HepG2 (cell line): ENCODE data around the gene FKBP8.

Experiments
- CHD2 ChIP-seq: IDR thresholded peaks from 2 replicates; pipeline ENCODE4 v1.6.1; 2011; ENCODE audit warnings: low read depth, low read length, improper control_type of control experiment
- CHD4 ChIP-seq: fragments of 200-600 bp; sonication (generic); IDR thresholded peaks from 2 replicates; pipeline ENCODE4 v1.7.0; 2017; ENCODE audit warnings: mild to moderate bottlenecking, low read length, borderline replicate concordance
- ELF4 ChIP-seq: sonication (generic); formaldehyde crosslinking; IDR thresholded peaks from 2 replicates; pipeline ENCODE4 v1.5.0; 2020; ENCODE audit warnings: missing genetic modification reagents, mild to moderate bottlenecking, moderate library complexity, borderline replicate concordance
- EP300 ChIP-seq, 3 experiments: sonication (generic) in 1 of 3; formaldehyde crosslinking in 1 of 3; IDR thresholded peaks; 2 replicates each; pipeline versions ENCODE4 v1.5.1 to v1.6.1; 2011 to 2020; ENCODE audit warnings: low read depth in 2 of 3, low read length in 2 of 3, borderline replicate concordance in 1 of 3, improper control_type of control experiment in 1 of 3, mild to moderate bottlenecking in 1 of 3, missing genetic modification reagents in 1 of 3, moderate library complexity in 1 of 3
- MXI1 ChIP-seq: IDR thresholded peaks from 3 replicates; pipeline ENCODE4 v1.6.1; 2012; ENCODE audit warnings: low read depth, low read length, inconsistent platforms, borderline replicate concordance
- NFIC ChIP-seq: IDR thresholded peaks from 2 replicates; pipeline ENCODE4 v1.6.1; 2012; ENCODE audit warnings: mild to moderate bottlenecking, low read length, inconsistent platforms
- PHB2 ChIP-seq: fragments of 450-650 bp; IDR thresholded peaks from 2 replicates; pipeline ENCODE4 v1.6.1; 2018; ENCODE audit not compliant: partially characterized antibody
- POLR2A ChIP-seq, 2 experiments: IDR thresholded peaks; 2 replicates each; pipeline ENCODE4 v1.6.1; 2011; ENCODE audit warnings: low read depth in 2 of 2, low read length in 2 of 2, mild to moderate bottlenecking in 1 of 2, moderate library complexity in 1 of 2; ENCODE audit not compliant: insufficient read depth in 1 of 2
- SP2 ChIP-seq: sonication (generic); formaldehyde crosslinking; IDR thresholded peaks from 2 replicates; pipeline ENCODE4 v1.5.1; 2020; ENCODE audit warnings: mild to moderate bottlenecking, missing genetic modification reagents
- TP53 ChIP-seq: sonication (generic); formaldehyde crosslinking; conservative IDR thresholded peaks from 2 replicates; pipeline ENCODE4 v1.4.0; 2020; ENCODE audit warnings: missing genetic modification reagents
- ZBTB21 ChIP-seq: sonication (generic); formaldehyde crosslinking; IDR thresholded peaks from 2 replicates; pipeline ENCODE4 v1.4.0; 2020; ENCODE audit warnings: missing genetic modification reagents
- ZMYM3 ChIP-seq: sonication (generic); formaldehyde crosslinking; IDR thresholded peaks from 2 replicates; pipeline ENCODE4 v1.5.1; 2020; ENCODE audit warnings: mild to moderate bottlenecking, missing genetic modification reagents
- ZNF12 ChIP-seq: sonication (generic); formaldehyde crosslinking; IDR thresholded peaks from 2 replicates; pipeline ENCODE4 v1.5.0; 2020; ENCODE audit warnings: missing genetic modification reagents
- TF ChIP-seq, protein P1 (sequence below): sonication (generic); formaldehyde crosslinking; IDR thresholded peaks from 2 replicates; pipeline ENCODE4 v1.4.0; 2020; ENCODE audit warnings: missing genetic modification reagents

DNA sequence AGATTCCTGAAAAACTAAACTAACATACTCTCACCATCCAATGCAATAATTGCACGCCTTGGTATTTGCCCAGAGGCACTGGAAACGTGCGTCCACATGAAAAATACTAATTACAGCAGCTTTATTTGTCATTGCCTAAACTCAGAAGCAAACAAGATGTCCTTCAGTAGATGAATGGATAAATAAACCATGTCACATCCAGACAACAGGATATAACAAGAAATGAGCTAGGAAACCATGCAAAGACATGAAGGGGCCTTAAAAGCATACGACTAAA is 46.5 kb downstream of the FKBP8 start:
- TF ChIP-seq ELF4 (CRISPR knock-in tag), result no peak
- TF ChIP-seq TP53 (CRISPR knock-in tag), result no peak
- TF ChIP-seq MXI1, result no peak
- no peak for TF ChIP-seq CHD2
- TF ChIP-seq CHD4, result no peak
- no peak for TF ChIP-seq NFIC
- TF ChIP-seq ZNF12 (CRISPR knock-in tag), result no peak
- TF ChIP-seq ZMYM3 (CRISPR knock-in tag), result no peak
- TF ChIP-seq PHB2, result no peak
- TF ChIP-seq POLR2A (IDR thresholded peaks at IDR 0.05; ENCODE audit: insufficient read depth in 1 of 2, low read depth in 2 of 2, low read length in 2 of 2), result no peak
- TF ChIP-seq, protein P1, sequence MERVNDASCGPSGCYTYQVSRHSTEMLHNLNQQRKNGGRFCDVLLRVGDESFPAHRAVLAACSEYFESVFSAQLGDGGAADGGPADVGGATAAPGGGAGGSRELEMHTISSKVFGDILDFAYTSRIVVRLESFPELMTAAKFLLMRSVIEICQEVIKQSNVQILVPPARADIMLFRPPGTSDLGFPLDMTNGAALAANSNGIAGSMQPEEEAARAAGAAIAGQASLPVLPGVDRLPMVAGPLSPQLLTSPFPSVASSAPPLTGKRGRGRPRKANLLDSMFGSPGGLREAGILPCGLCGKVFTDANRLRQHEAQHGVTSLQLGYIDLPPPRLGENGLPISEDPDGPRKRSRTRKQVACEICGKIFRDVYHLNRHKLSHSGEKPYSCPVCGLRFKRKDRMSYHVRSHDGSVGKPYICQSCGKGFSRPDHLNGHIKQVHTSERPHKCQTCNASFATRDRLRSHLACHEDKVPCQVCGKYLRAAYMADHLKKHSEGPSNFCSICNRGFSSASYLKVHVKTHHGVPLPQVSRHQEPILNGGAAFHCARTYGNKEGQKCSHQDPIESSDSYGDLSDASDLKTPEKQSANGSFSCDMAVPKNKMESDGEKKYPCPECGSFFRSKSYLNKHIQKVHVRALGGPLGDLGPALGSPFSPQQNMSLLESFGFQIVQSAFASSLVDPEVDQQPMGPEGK (CRISPR knock-in tag), result no peak
- TF ChIP-seq EP300 (IDR thresholded peaks at IDR 0.05; ENCODE audit: low read depth in 2 of 2, low read length in 2 of 2), result no peak
- no peak for TF ChIP-seq EP300 (CRISPR knock-in tag; IDR thresholded peaks at IDR 0.05; ENCODE audit: borderline replicate concordance)
- TF ChIP-seq SP2, result no peak
- no peak for TF ChIP-seq ZBTB21 (CRISPR knock-in tag)
